Stomach (tissue), 4 donors: ENCODE measurements around the gene VWCE.
"Not testable (repeated sequence)": the region's sequence is repeated elsewhere in the genome, so short reads cannot be mapped to it uniquely, and the experiment has no call there.

Source experiments
- EP300 ChIP-seq: sonication (generic); formaldehyde crosslinking; IDR thresholded peaks from one replicate; pipeline ENCODE4 v1.6.1; 2017; ENCODE audit warnings: antibody characterized with exemption
- POLR2A ChIP-seq, 4 donors: fragments of 450-650 bp; IDR thresholded peaks; one replicate each; pipeline ENCODE4 v1.6.1; 2016; ENCODE audit warnings: antibody characterized with exemption in 4 of 4, control low read depth in 2 of 4, mild to moderate bottlenecking in 1 of 4, moderate library complexity in 1 of 4
- POLR2AphosphoS5 ChIP-seq, 3 donors: sonication (generic); formaldehyde crosslinking; IDR thresholded peaks; one replicate each; pipeline ENCODE4 v1.6.1; 2016; ENCODE audit warnings: antibody characterized with exemption in 3 of 3
- TF ChIP-seq, protein P1 (sequence below), 7 experiments: fragments of 450-650 bp in 4 of 7; fragments of 200-600 bp in 3 of 7; sonication (generic) in 3 of 7; IDR thresholded peaks; one replicate each; pipeline ENCODE4 v1.5.1; 2016 to 2019; ENCODE audit warnings: antibody characterized with exemption in 7 of 7, control low read depth in 2 of 7, mild to moderate bottlenecking in 1 of 7

DNA sequence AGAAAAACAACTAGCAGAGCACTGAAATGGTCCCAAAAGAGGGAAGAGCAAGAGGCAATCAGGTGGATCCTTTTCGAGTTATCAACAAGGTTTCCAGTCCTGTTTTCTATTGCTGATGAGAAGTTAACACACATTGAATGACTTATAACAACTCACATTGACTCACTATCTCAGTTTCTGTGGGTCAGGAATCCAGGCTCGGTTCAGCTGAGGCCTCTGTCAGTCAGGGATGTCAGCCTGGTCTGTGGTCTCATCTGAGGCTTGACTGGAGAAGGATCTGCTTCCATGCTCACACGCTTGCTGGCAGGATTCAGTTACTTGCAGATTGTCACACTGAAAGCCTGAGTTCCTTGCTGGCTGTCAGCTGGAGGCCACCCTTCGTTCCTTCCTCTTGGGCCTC is 76.8 kb downstream of the VWCE start:
- TF ChIP-seq, protein P1, sequence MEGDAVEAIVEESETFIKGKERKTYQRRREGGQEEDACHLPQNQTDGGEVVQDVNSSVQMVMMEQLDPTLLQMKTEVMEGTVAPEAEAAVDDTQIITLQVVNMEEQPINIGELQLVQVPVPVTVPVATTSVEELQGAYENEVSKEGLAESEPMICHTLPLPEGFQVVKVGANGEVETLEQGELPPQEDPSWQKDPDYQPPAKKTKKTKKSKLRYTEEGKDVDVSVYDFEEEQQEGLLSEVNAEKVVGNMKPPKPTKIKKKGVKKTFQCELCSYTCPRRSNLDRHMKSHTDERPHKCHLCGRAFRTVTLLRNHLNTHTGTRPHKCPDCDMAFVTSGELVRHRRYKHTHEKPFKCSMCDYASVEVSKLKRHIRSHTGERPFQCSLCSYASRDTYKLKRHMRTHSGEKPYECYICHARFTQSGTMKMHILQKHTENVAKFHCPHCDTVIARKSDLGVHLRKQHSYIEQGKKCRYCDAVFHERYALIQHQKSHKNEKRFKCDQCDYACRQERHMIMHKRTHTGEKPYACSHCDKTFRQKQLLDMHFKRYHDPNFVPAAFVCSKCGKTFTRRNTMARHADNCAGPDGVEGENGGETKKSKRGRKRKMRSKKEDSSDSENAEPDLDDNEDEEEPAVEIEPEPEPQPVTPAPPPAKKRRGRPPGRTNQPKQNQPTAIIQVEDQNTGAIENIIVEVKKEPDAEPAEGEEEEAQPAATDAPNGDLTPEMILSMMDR (IDR thresholded peaks at IDR 0.05): not testable (repeated sequence)
- TF ChIP-seq POLR2A (IDR thresholded peaks at IDR 0.05); EP300; POLR2AphosphoS5 (IDR thresholded peaks at IDR 0.05): not testable (repeated sequence)
